Stimulated activated CD8-positive, alpha-beta memory T cell treated with anti-CD3 and anti-CD28 coated beads, Interleukin-7, amount 100 ng/mL, for 24 hours (primary cell): ENCODE results near the gene RSPO3.

ENCODE experiments used
- DNase-seq: peaks from one replicate; pipeline ENCODE4 v3.0.0-alpha.2; 2020; ENCODE audit warnings: low read depth

RSPO3 gene

GRCh38 chr6:127114214-127114760, 4.2 kb upstream of the RSPO3 start:
- no peak for DNase-seq

- DNase-seq: no peak
These were observed 3.3 kb upstream of the RSPO3 start for GRCh38 chr6:127115084-127115655.

- no peak for DNase-seq
These were observed 2.7 kb upstream of the RSPO3 start for GRCh38 chr6:127115746-127116145.

GRCh38 chr6:127117979-127118297, 533 bp upstream of the RSPO3 start:
- DNase-seq: no peak

GRCh38 chr6:127119102-127120022, 891 bp downstream of the RSPO3 start:
- no peak for DNase-seq

- no peak for DNase-seq
These were observed 1.7 kb downstream of the RSPO3 start for GRCh38 chr6:127120023-127120786.

GRCh38 chr6:127120787-127121636, 2.5 kb downstream of the RSPO3 start:
- peak; percentile 30 for DNase-seq

GRCh38 chr6:127121637-127121960, 3.1 kb downstream of the RSPO3 start:
- no peak for DNase-seq

GRCh38 chr6:127124172-127124571, 5.7 kb downstream of the RSPO3 start:
- no peak for DNase-seq

- DNase-seq: no peak
These were observed 6.2 kb downstream of the RSPO3 start for GRCh38 chr6:127124680-127125079.

GRCh38 chr6:127128066-127128465, 9.6 kb downstream of the RSPO3 start:
- DNase-seq: no peak

GRCh38 chr6:127129251-127129650, 10.8 kb downstream of the RSPO3 start:
- no peak for DNase-seq

- DNase-seq: no peak
These were observed 12.8 kb downstream of the RSPO3 start for GRCh38 chr6:127131275-127131674.

- no peak for DNase-seq
These were observed 13.4 kb downstream of the RSPO3 start for GRCh38 chr6:127131772-127132376.

GRCh38 chr6:127134136-127134535, 15.7 kb downstream of the RSPO3 start:
- DNase-seq: no peak

GRCh38 chr6:127136786-127137185, 18.3 kb downstream of the RSPO3 start:
- DNase-seq: no peak

- no peak for DNase-seq
These were observed 28.5 kb downstream of the RSPO3 start for GRCh38 chr6:127146932-127147331.

- no peak for DNase-seq
These were observed 29.1 kb downstream of the RSPO3 start for GRCh38 chr6:127147534-127147933.

GRCh38 chr6:127148511-127148910, 30.0 kb downstream of the RSPO3 start:
- DNase-seq: no peak

- DNase-seq: no peak
These were observed 36.0 kb downstream of the RSPO3 start for GRCh38 chr6:127154509-127154908.

GRCh38 chr6:127160484-127160883, 42.0 kb downstream of the RSPO3 start:
- DNase-seq: no peak
